GM23338 (cell line): Measurements from ENCODE around the gene USP31.

Experiments
- CREB1 ChIP-seq: fragments of 250-450 bp; sonication (Bioruptor Pico); IDR thresholded peaks from 2 replicates; pipeline ENCODE4 v1.5.0; 2020; ENCODE audit warnings: low read depth, mild to moderate bottlenecking, moderate library complexity
- EZH2 ChIP-seq: fragments of 200-600 bp; sonication (generic); IDR thresholded peaks from one replicate; pipeline ENCODE4 v1.8.0; 2017; ENCODE audit warnings: antibody characterized with exemption, mild to moderate bottlenecking, low read depth; ENCODE audit not compliant: unreplicated experiment
- EZH2phosphoT487 ChIP-seq: fragments of 200-600 bp; sonication (generic); IDR thresholded peaks from one replicate; pipeline ENCODE4 v1.8.1; 2018; ENCODE audit warnings: antibody characterized with exemption; ENCODE audit not compliant: unreplicated experiment
- JUNB ChIP-seq: IDR thresholded peaks from one replicate; pipeline ENCODE4 v1.6.1; 2016; ENCODE audit warnings: antibody characterized with exemption; ENCODE audit not compliant: unreplicated experiment
- POLR2AphosphoS5 ChIP-seq: IDR thresholded peaks from 2 replicates; pipeline ENCODE4 v1.6.1; 2016; ENCODE audit warnings: antibody characterized with exemption, low read depth
- STAT1 ChIP-seq: IDR thresholded peaks from one replicate; pipeline ENCODE4 v1.6.1; 2016; ENCODE audit warnings: antibody characterized with exemption; ENCODE audit not compliant: unreplicated experiment
- ZNF331 ChIP-seq: fragments of 250-450 bp; sonication (Bioruptor Pico); IDR thresholded peaks from 2 replicates; pipeline ENCODE4 v1.5.0; 2020; ENCODE audit warnings: low read depth, mild to moderate bottlenecking, moderate library complexity
- TF ChIP-seq, protein P1 (sequence below), 2 experiments: fragments of 200-600 bp in 1 of 2; sonication (generic) in 1 of 2; conservative IDR thresholded peaks; 2 replicates each; pipeline versions ENCODE4 v1.5.1 to v1.6.1; 2016 to 2017; ENCODE audit warnings: antibody characterized with exemption in 2 of 2, low read depth in 2 of 2, mild to moderate bottlenecking in 2 of 2, moderate library complexity in 1 of 2
- TF ChIP-seq, protein P2 (sequence below): IDR thresholded peaks from one replicate; pipeline ENCODE4 v1.6.1; 2018; ENCODE audit warnings: antibody characterized with exemption; ENCODE audit not compliant: unreplicated experiment
- TF ChIP-seq, protein P3 (sequence below): IDR thresholded peaks from 2 replicates; pipeline ENCODE4 v1.6.1; 2016; ENCODE audit warnings: antibody characterized with exemption

DNA sequence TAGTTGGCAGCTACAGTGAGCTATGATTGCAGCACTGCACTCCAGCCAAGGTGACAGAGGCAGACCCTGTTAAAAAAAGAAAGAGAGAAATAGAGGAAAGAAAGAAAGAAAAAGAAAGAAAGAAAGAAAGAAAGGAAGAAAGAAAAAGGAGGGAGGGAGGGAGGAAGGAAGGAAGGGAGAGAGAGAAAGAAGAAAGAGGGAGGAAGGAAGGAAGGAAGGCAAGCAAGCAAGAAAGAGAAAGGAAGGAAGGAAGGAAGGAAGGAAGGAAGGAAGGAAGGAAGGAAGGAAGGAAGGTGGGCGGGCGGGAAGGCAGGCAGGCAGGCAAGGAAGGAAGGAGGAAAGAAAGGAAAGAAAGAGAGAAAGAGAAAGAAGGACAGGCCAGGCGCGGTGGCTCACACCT lies 32.3 kb upstream of the USP31 start:
- TF ChIP-seq, protein P1, sequence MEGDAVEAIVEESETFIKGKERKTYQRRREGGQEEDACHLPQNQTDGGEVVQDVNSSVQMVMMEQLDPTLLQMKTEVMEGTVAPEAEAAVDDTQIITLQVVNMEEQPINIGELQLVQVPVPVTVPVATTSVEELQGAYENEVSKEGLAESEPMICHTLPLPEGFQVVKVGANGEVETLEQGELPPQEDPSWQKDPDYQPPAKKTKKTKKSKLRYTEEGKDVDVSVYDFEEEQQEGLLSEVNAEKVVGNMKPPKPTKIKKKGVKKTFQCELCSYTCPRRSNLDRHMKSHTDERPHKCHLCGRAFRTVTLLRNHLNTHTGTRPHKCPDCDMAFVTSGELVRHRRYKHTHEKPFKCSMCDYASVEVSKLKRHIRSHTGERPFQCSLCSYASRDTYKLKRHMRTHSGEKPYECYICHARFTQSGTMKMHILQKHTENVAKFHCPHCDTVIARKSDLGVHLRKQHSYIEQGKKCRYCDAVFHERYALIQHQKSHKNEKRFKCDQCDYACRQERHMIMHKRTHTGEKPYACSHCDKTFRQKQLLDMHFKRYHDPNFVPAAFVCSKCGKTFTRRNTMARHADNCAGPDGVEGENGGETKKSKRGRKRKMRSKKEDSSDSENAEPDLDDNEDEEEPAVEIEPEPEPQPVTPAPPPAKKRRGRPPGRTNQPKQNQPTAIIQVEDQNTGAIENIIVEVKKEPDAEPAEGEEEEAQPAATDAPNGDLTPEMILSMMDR (conservative IDR thresholded peaks at IDR 0.05; ENCODE audit: low read depth in 2 of 2): no peak
- TF ChIP-seq EZH2 (no peak), POLR2AphosphoS5 (no peak), ZNF331 (CRISPR knock-in tag) (no peak), EZH2phosphoT487 (no peak), CREB1 (no peak), JUNB (no peak), STAT1 (no peak)
- TF ChIP-seq, protein P2, sequence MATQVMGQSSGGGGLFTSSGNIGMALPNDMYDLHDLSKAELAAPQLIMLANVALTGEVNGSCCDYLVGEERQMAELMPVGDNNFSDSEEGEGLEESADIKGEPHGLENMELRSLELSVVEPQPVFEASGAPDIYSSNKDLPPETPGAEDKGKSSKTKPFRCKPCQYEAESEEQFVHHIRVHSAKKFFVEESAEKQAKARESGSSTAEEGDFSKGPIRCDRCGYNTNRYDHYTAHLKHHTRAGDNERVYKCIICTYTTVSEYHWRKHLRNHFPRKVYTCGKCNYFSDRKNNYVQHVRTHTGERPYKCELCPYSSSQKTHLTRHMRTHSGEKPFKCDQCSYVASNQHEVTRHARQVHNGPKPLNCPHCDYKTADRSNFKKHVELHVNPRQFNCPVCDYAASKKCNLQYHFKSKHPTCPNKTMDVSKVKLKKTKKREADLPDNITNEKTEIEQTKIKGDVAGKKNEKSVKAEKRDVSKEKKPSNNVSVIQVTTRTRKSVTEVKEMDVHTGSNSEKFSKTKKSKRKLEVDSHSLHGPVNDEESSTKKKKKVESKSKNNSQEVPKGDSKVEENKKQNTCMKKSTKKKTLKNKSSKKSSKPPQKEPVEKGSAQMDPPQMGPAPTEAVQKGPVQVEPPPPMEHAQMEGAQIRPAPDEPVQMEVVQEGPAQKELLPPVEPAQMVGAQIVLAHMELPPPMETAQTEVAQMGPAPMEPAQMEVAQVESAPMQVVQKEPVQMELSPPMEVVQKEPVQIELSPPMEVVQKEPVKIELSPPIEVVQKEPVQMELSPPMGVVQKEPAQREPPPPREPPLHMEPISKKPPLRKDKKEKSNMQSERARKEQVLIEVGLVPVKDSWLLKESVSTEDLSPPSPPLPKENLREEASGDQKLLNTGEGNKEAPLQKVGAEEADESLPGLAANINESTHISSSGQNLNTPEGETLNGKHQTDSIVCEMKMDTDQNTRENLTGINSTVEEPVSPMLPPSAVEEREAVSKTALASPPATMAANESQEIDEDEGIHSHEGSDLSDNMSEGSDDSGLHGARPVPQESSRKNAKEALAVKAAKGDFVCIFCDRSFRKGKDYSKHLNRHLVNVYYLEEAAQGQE: no peak
- TF ChIP-seq, protein P3, sequence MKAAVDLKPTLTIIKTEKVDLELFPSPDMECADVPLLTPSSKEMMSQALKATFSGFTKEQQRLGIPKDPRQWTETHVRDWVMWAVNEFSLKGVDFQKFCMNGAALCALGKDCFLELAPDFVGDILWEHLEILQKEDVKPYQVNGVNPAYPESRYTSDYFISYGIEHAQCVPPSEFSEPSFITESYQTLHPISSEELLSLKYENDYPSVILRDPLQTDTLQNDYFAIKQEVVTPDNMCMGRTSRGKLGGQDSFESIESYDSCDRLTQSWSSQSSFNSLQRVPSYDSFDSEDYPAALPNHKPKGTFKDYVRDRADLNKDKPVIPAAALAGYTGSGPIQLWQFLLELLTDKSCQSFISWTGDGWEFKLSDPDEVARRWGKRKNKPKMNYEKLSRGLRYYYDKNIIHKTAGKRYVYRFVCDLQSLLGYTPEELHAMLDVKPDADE: no peak
